K562 (cell line): ENCODE data around the gene TSC1. TPM values are rescaled to one million over a fixed set of nuclear protein-coding genes. Genes with fewer than 3 reads are reported as not detected.
A peak's percentile ranks its signal among the peaks of the same experiment; 100 is the strongest.

ENCODE experiments used
- CTBP1 ChIP-seq: fragments of 450-650 bp; IDR thresholded peaks from 2 replicates; pipeline ENCODE4 v1.6.1; 2016; ENCODE audit warnings: borderline replicate concordance
- ELF4 ChIP-seq: fragments of 450-650 bp; formaldehyde crosslinking; IDR thresholded peaks from 2 replicates; pipeline ENCODE4 v1.4.0; 2022; ENCODE audit warnings: missing genetic modification characterization
- FOXJ2 ChIP-seq: fragments of 200-800 bp; sonication (Bioruptor generic); IDR thresholded peaks from 2 replicates; pipeline ENCODE4 v1.6.1; 2016; ENCODE audit warnings: missing genetic modification characterization, missing compliant biosample characterization
- HNRNPK ChIP-seq: fragments of 200-400 bp; formaldehyde crosslinking; IDR thresholded peaks from one replicate; pipeline ENCODE4 v1.6.1; 2018; ENCODE audit warnings: mild to moderate bottlenecking, low read depth, low read length; ENCODE audit not compliant: poor library complexity, severe bottlenecking
- MXI1 ChIP-seq: IDR thresholded peaks from 2 replicates; pipeline ENCODE4 v1.6.1; 2011; ENCODE audit warnings: low read depth, mild to moderate bottlenecking, improper control_type of control experiment, low read length
- NBN ChIP-seq: fragments of 450-650 bp; IDR thresholded peaks from 2 replicates; pipeline ENCODE4 v1.6.1; 2016; ENCODE audit warnings: low read depth, mild to moderate bottlenecking
- NEUROD1 ChIP-seq: fragments of 150-350 bp; IDR thresholded peaks from 2 replicates; pipeline ENCODE4 v1.6.1; 2014; ENCODE audit warnings: borderline replicate concordance, low read length, low read depth; ENCODE audit not compliant: partially characterized antibody
- NFXL1 ChIP-seq: fragments of 450-650 bp; formaldehyde crosslinking; IDR thresholded peaks from 2 replicates; pipeline ENCODE4 v1.4.0; 2021; ENCODE audit warnings: mild to moderate bottlenecking
- NR2C2 ChIP-seq, 2 experiments: fragments of 200-800 bp in 1 of 2; sonication (Bioruptor generic) in 1 of 2; sonication (generic) in 1 of 2; formaldehyde crosslinking in 1 of 2; IDR thresholded peaks; 2 replicates each; pipeline versions ENCODE4 v1.6.1 to v1.8.0; 2016 to 2022; ENCODE audit warnings: mild to moderate bottlenecking in 1 of 2, missing compliant biosample characterization in 1 of 2, missing genetic modification characterization in 1 of 2, missing genetic modification reagents in 1 of 2
- SREBF1 ChIP-seq: fragments of 150-350 bp; IDR thresholded peaks from 2 replicates; pipeline ENCODE4 v1.6.1; 2014; ENCODE audit warnings: antibody characterized with exemption, low read depth, low read length, borderline replicate concordance
- TBP ChIP-seq: optimal IDR thresholded peaks from 2 replicates; pipeline ENCODE3; 2011; ENCODE audit warnings: low read depth, low read length, improper control_type of control experiment
- TCF3 ChIP-seq: sonication (generic); formaldehyde crosslinking; IDR thresholded peaks from 2 replicates; pipeline ENCODE4 v1.4.0; 2020; ENCODE audit warnings: mild to moderate bottlenecking, missing genetic modification reagents
- TEAD1 ChIP-seq, 2 experiments: fragments of 450-650 bp in 1 of 2; sonication (generic) in 1 of 2; formaldehyde crosslinking; IDR thresholded peaks; 2 replicates each; pipeline versions ENCODE4 v1.4.0 to v1.8.0; 2020 to 2022; ENCODE audit warnings: mild to moderate bottlenecking in 2 of 2, missing genetic modification reagents in 1 of 2
- ZKSCAN8 ChIP-seq: fragments of 200-800 bp; sonication (Bioruptor generic); IDR thresholded peaks from 2 replicates; pipeline ENCODE4 v1.6.1; 2016; ENCODE audit warnings: missing genetic modification characterization, missing compliant biosample characterization
- ZNF174 ChIP-seq: fragments of 250-450 bp; sonication (Bioruptor Pico); IDR thresholded peaks from 2 replicates; pipeline ENCODE4 v1.4.0; 2020; ENCODE audit warnings: mild to moderate bottlenecking
- ZNF311 ChIP-seq: fragments of 250-450 bp; sonication (Bioruptor Pico); IDR thresholded peaks from 2 replicates; pipeline ENCODE4 v1.4.0; 2020; ENCODE audit warnings: mild to moderate bottlenecking, moderate library complexity
- ZNF445 ChIP-seq: fragments of 250-450 bp; sonication (Bioruptor Pico); IDR thresholded peaks from 2 replicates; pipeline ENCODE4 v1.4.0; 2020; ENCODE audit warnings: low read depth, mild to moderate bottlenecking, moderate library complexity
- polyA plus RNA-seq, 8 experiments: library from polyadenylated mRNA; depleted of rRNA in 4 of 8; stranded (reverse) in 5 of 8; unstranded in 3 of 8; fragments of >200 nt; fragmentation: Nextera tagmentation in 2 of 8; fragmentation: Illumina TruSeq in 1 of 8; extraction: Ambion mirVana in 2 of 8; extraction: Trizol in 1 of 8; gene quantifications; 2 replicates each; pipeline versions ENCODE4 v1.2.1 to v1.2.3, GENCODE V29; 2011 to 2014; ENCODE audit warnings: inconsistent platforms in 1 of 8, missing spikeins in 1 of 8
- total RNA-seq, 7 experiments: library from RNA; depleted of rRNA in 6 of 7; stranded (reverse); fragments of >200 nt in 6 of 7; fragmentation: Illumina TruSeq in 2 of 7; extraction: Trizol in 2 of 7; gene quantifications; 2 replicates each; pipeline versions ENCODE4 v1.2.1 to v1.2.3, GENCODE V29; 2011 to 2021; ENCODE audit warnings: low replicate concordance in 1 of 7
- TF ChIP-seq, protein P1 (sequence below): fragments of 450-650 bp; conservative IDR thresholded peaks from 2 replicates; pipeline ENCODE4 v1.6.1; 2016; ENCODE audit warnings: missing genetic modification characterization, low read depth, mild to moderate bottlenecking, control low read depth, missing compliant biosample characterization
- TF ChIP-seq, protein P2 (sequence below): fragments of 450-650 bp; IDR thresholded peaks from 2 replicates; pipeline ENCODE4 v1.6.1; 2017; ENCODE audit warnings: mild to moderate bottlenecking, moderate library complexity
- TF ChIP-seq, protein P3 (sequence below): fragments of 250-450 bp; sonication (Bioruptor Pico); IDR thresholded peaks from 2 replicates; pipeline ENCODE4 v1.5.0; 2021
- TF ChIP-seq, protein P4 (sequence below): fragments of 150-350 bp; IDR thresholded peaks from 2 replicates; pipeline ENCODE4 v1.6.1; 2014; ENCODE audit warnings: low read depth, mild to moderate bottlenecking, low read length, borderline replicate concordance

The TSC1 gene
- total and polyA plus RNA-seq, 9 of the 15 experiments (the other 6 are each of a cell fraction or from before 2014, with no cell fraction given): 6.9 to 37.6 (median 18.6) TPM

DNA sequence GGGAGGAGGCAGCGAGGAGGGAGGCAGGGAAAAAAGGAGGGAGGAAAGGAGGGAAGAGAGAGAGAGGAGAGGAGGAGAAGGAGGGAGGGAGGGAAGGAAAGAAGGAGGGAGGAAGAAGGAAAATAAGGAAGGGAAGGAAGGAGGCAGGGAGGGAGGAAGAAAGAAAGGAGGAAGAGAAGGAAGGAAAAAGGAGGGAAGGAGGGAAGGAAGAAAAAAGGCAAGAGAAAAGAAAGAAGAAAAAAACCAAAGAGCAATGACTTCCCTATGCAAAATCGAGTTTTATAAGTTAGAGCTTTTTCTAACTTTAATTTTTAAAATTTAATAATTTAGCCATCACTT lies 33.7 kb upstream of the TSC1 start (continued):
- TF ChIP-seq ZNF174 (no peak), MXI1 (no peak), ZNF311 (CRISPR knock-in tag) (no peak), NFXL1 (CRISPR knock-in tag) (no peak), TCF3 (no peak), ZNF445 (CRISPR knock-in tag) (no peak), TBP (no peak), NBN (no peak), ZKSCAN8 (CRISPR knock-in tag) (no peak), CTBP1 (no peak), NEUROD1 (no peak), HNRNPK (no peak), NR2C2 (CRISPR knock-in tag; IDR thresholded peaks at IDR 0.05) (no peak), NR2C2 (tag; IDR thresholded peaks at IDR 0.05) (peak; percentile 62), FOXJ2 (tag) (peak; percentile 28; the same call in 1 of the 2 replicates), ELF4 (CRISPR knock-in tag) (peak; percentile 93; the same call in 1 of the 2 replicates), SREBF1 (no peak), TEAD1 (CRISPR knock-in tag; IDR thresholded peaks at IDR 0.05) (no peak)
- TF ChIP-seq, protein P1, sequence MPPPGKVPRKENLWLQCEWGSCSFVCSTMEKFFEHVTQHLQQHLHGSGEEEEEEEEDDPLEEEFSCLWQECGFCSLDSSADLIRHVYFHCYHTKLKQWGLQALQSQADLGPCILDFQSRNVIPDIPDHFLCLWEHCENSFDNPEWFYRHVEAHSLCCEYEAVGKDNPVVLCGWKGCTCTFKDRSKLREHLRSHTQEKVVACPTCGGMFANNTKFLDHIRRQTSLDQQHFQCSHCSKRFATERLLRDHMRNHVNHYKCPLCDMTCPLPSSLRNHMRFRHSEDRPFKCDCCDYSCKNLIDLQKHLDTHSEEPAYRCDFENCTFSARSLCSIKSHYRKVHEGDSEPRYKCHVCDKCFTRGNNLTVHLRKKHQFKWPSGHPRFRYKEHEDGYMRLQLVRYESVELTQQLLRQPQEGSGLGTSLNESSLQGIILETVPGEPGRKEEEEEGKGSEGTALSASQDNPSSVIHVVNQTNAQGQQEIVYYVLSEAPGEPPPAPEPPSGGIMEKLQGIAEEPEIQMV (tag): peak; percentile 82
- TF ChIP-seq, protein P2, sequence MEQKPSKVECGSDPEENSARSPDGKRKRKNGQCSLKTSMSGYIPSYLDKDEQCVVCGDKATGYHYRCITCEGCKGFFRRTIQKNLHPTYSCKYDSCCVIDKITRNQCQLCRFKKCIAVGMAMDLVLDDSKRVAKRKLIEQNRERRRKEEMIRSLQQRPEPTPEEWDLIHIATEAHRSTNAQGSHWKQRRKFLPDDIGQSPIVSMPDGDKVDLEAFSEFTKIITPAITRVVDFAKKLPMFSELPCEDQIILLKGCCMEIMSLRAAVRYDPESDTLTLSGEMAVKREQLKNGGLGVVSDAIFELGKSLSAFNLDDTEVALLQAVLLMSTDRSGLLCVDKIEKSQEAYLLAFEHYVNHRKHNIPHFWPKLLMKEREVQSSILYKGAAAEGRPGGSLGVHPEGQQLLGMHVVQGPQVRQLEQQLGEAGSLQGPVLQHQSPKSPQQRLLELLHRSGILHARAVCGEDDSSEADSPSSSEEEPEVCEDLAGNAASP: no peak
- TF ChIP-seq, protein P3, sequence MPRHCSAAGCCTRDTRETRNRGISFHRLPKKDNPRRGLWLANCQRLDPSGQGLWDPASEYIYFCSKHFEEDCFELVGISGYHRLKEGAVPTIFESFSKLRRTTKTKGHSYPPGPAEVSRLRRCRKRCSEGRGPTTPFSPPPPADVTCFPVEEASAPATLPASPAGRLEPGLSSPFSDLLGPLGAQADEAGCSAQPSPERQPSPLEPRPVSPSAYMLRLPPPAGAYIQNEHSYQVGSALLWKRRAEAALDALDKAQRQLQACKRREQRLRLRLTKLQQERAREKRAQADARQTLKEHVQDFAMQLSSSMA (CRISPR knock-in tag): no peak
- TF ChIP-seq, protein P4, sequence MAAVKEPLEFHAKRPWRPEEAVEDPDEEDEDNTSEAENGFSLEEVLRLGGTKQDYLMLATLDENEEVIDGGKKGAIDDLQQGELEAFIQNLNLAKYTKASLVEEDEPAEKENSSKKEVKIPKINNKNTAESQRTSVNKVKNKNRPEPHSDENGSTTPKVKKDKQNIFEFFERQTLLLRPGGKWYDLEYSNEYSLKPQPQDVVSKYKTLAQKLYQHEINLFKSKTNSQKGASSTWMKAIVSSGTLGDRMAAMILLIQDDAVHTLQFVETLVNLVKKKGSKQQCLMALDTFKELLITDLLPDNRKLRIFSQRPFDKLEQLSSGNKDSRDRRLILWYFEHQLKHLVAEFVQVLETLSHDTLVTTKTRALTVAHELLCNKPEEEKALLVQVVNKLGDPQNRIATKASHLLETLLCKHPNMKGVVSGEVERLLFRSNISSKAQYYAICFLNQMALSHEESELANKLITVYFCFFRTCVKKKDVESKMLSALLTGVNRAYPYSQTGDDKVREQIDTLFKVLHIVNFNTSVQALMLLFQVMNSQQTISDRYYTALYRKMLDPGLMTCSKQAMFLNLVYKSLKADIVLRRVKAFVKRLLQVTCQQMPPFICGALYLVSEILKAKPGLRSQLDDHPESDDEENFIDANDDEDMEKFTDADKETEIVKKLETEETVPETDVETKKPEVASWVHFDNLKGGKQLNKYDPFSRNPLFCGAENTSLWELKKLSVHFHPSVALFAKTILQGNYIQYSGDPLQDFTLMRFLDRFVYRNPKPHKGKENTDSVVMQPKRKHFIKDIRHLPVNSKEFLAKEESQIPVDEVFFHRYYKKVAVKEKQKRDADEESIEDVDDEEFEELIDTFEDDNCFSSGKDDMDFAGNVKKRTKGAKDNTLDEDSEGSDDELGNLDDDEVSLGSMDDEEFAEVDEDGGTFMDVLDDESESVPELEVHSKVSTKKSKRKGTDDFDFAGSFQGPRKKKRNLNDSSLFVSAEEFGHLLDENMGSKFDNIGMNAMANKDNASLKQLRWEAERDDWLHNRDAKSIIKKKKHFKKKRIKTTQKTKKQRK: no peak
